HepG2 (cell line): ENCODE data around the gene RTN4RL2. TPM values are rescaled to one million over a fixed set of nuclear protein-coding genes. Genes with fewer than 3 reads are reported as not detected.
A peak's percentile ranks its signal among the peaks of the same experiment; 100 is the strongest.

Experiments used
- ADNP ChIP-seq: sonication (generic); formaldehyde crosslinking; IDR thresholded peaks from 2 replicates; pipeline ENCODE4 v1.4.0; 2020; ENCODE audit warnings: missing genetic modification reagents
- CEBPG ChIP-seq: IDR thresholded peaks from 2 replicates; pipeline ENCODE4 v1.6.1; 2016
- CENPT ChIP-seq: sonication (generic); formaldehyde crosslinking; IDR thresholded peaks from 2 replicates; pipeline ENCODE4 v1.8.0; 2022; ENCODE audit warnings: low read depth, mild to moderate bottlenecking, moderate library complexity, missing genetic modification reagents
- CREB3 ChIP-seq: sonication (generic); formaldehyde crosslinking; IDR thresholded peaks from 2 replicates; pipeline ENCODE4 v1.5.0; 2020; ENCODE audit warnings: missing genetic modification reagents
- MAFF ChIP-seq: IDR thresholded peaks from 2 replicates; pipeline ENCODE4 v1.6.1; 2011; ENCODE audit warnings: low read depth, low read length, improper control_type of control experiment
- MTF2 ChIP-seq: sonication (generic); formaldehyde crosslinking; IDR thresholded peaks from 2 replicates; pipeline ENCODE4 v1.5.0; 2020; ENCODE audit warnings: missing genetic modification reagents, borderline replicate concordance
- PPARG ChIP-seq: conservative IDR thresholded peaks from 2 replicates; pipeline ENCODE4 v1.6.1; 2016; ENCODE audit warnings: missing biosample characterization, missing genetic modification reagents
- RARA ChIP-seq: IDR thresholded peaks from 2 replicates; pipeline ENCODE4 v1.6.1; 2016; ENCODE audit warnings: missing genetic modification reagents, missing compliant biosample characterization
- SOX6 ChIP-seq, 2 experiments: fragments of 450-650 bp in 1 of 2; sonication (generic) in 1 of 2; formaldehyde crosslinking in 1 of 2; IDR thresholded peaks; 2 replicates each; pipeline versions ENCODE4 v1.4.0 to v1.6.1; 2017 to 2020; ENCODE audit warnings: antibody characterized with exemption in 1 of 2, mild to moderate bottlenecking in 1 of 2, missing genetic modification reagents in 1 of 2
- SRSF9 ChIP-seq: fragments of 200-400 bp; formaldehyde crosslinking; IDR thresholded peaks from 2 replicates; pipeline ENCODE4 v1.6.1; 2018; ENCODE audit warnings: borderline replicate concordance, mild to moderate bottlenecking, low read depth, low read length; ENCODE audit not compliant: insufficient read depth, poor library complexity, severe bottlenecking
- ZBTB21 ChIP-seq: sonication (generic); formaldehyde crosslinking; IDR thresholded peaks from 2 replicates; pipeline ENCODE4 v1.4.0; 2020; ENCODE audit warnings: missing genetic modification reagents
- ZNF160 ChIP-seq: sonication (generic); formaldehyde crosslinking; IDR thresholded peaks from 2 replicates; pipeline ENCODE4 v1.8.0; 2022; ENCODE audit warnings: mild to moderate bottlenecking, inconsistent platforms, missing genetic modification reagents
- ZNF253 ChIP-seq: sonication (generic); formaldehyde crosslinking; IDR thresholded peaks from 2 replicates; pipeline ENCODE4 v1.8.0; 2022; ENCODE audit warnings: mild to moderate bottlenecking, missing genetic modification reagents, borderline replicate concordance
- ZNF407 ChIP-seq: sonication (generic); formaldehyde crosslinking; IDR thresholded peaks from one replicate; pipeline ENCODE4 v1.5.1; 2020; ENCODE audit warnings: mild to moderate bottlenecking, missing genetic modification reagents; ENCODE audit errors: not compliant biosample characterization
- ZNF431 ChIP-seq: sonication (generic); formaldehyde crosslinking; IDR thresholded peaks from 2 replicates; pipeline ENCODE4 v1.9.0; 2022; ENCODE audit warnings: missing genetic modification reagents, low read depth, mild to moderate bottlenecking, borderline replicate concordance
- ZNF768 ChIP-seq: sonication (generic); formaldehyde crosslinking; IDR thresholded peaks from 2 replicates; pipeline ENCODE4 v1.4.0; 2020; ENCODE audit warnings: missing genetic modification reagents
- polyA plus RNA-seq, 8 experiments: library from polyadenylated mRNA; depleted of rRNA in 3 of 8; stranded (reverse) in 7 of 8; unstranded in 1 of 8; fragments of >200 nt; fragmentation: Illumina TruSeq in 4 of 8; extraction: Trizol in 4 of 8; gene quantifications; 2 replicates each; pipeline versions ENCODE4 v1.2.1 to v1.2.3, GENCODE V29; 2011 to 2016; ENCODE audit warnings: low read depth in 4 of 8, missing spikeins in 1 of 8, mixed read lengths in 1 of 8; ENCODE audit not compliant: insufficient read depth in 1 of 8
- total RNA-seq, 5 experiments: library from RNA; depleted of rRNA; stranded (reverse); fragments of >200 nt; fragmentation: Illumina TruSeq; extraction: Trizol; gene quantifications; 2 replicates each; pipeline ENCODE4 v1.2.3, GENCODE V29; 2016; ENCODE audit warnings: low read depth in 1 of 5

Gene RTN4RL2
- total and polyA plus RNA-seq, 2 of the 13 experiments (the other 11 are each of a cell fraction or from before 2014, with no cell fraction given) = 1.3 to 4.3 TPM

- no peak for TF ChIP-seq CREB3 (CRISPR knock-in tag)
- TF ChIP-seq MTF2 = no peak
- no peak for TF ChIP-seq ZNF253
- no peak for TF ChIP-seq CEBPG
- TF ChIP-seq CENPT (CRISPR knock-in tag) = no peak
- no peak for TF ChIP-seq SOX6 (IDR thresholded peaks at IDR 0.05)
- peak; percentile 58 for TF ChIP-seq SOX6 (CRISPR knock-in tag; IDR thresholded peaks at IDR 0.05)
- TF ChIP-seq PPARG (CRISPR knock-in tag) = no peak
- no peak for TF ChIP-seq ZNF407
- TF ChIP-seq ZNF160 (CRISPR knock-in tag) = no peak
- TF ChIP-seq ZNF431 (CRISPR knock-in tag) = no peak; the same call in 1 of the 2 replicates
- TF ChIP-seq ADNP (CRISPR knock-in tag) = no peak
- TF ChIP-seq RARA (CRISPR knock-in tag) = peak; percentile 52
- TF ChIP-seq MAFF = no peak
- no peak for TF ChIP-seq SRSF9
- no peak for TF ChIP-seq ZBTB21
- TF ChIP-seq ZNF768 = no peak
Observed at GRCh38 chr11:57514538-57515331, 54.4 kb downstream of the RTN4RL2 start (continued).
